GM18868 (cell line): ENCODE measurements around the gene KRTDAP.

ENCODE experiments used
- ATAC-seq: cut with Tn5 transposase; IDR thresholded peaks from one replicate; pipeline ENCODE4 v1.9.1; 2021; ENCODE audit warnings: mild to moderate bottlenecking, moderate library complexity; ENCODE audit not compliant: unreplicated experiment

KRTDAP gene

DNA sequence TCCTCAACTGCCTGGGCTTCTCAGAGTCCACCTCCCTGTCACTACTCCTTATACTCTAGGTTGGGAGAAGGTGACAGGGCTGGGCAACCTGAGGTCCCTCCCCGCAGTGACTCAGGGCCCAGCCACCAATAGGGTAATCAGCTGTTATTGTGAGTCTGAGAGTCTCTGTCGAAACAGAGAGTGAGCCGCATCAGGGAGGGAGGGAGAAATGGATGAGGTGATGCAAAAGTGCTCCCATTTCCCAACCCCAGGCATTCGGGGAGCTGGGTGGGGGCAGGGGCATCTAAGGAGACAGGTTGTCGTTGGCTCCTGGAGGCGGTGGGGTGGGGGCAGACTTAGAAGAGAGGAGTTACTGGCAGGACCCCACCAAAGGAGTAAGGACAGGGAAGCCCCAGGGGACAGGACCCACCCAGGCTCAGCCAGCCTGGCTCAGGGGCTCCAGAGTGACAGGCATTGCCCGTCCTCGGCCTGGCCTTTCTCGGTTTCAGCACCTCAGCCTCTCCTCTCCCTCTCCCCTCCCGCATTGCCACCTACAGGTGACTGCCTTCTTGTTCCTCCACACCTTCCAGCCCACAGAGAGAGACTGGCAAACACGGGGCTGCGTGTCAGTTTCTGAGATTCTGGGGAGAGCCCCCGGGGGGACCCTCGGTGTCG is 23.5 kb upstream of the KRTDAP start, which contains the start of gene DMKN:
DMKN (minus strand) TSS at position 22 of the 654 bp plus-strand sequence. CDS start 174 bp downstream, outside the sequence.
- no peak for ATAC-seq

GRCh38 chr19:35512831-35513627 is 22.8 kb upstream of the KRTDAP start:
- no peak for ATAC-seq

- no peak for ATAC-seq
Observed at GRCh38 chr19:35511337-35511736, 21.1 kb upstream of the KRTDAP start.

GRCh38 chr19:35510626-35510964 is 20.3 kb upstream of the KRTDAP start:
- no peak for ATAC-seq

DNA sequence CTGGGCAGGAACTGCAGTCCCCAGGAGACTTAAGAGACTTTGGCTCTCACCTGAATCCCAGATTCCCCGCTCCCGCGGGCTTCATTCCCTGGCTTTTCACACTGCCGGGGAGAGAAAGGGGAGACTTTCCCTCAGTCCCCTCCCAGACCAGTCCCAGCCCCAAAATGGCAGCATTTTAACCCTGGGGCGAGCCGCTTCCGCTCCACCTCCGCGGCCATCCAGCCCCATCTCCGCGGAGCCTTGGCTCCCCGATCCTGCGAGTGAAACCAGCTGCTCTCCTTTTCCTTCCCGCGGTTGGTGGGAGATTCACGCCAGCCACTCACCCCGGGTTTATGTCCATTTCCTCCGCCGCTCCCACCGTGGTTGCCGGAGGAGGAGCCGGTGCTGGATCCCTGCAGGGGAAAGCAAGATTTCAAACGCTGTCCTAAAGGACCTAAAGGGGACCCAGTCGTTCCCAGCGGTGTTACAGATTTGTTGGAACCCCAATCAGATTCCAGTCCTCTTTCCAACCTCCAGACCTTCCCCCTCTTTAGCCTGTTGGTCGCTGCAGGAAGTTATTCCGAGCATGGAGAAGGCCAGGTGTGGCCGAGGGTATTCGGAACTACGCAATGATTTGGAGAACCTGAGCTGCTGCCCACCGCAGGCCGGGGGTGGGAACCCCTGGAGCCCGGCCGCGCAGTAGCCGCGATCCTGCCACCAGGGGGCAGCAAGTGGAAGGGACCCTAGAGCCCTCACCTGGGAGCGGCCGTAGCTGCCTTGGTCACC is 19.8 kb upstream of the KRTDAP start:
- peak; percentile 52 for ATAC-seq

- peak; percentile 57 for ATAC-seq
Observed at GRCh38 chr19:35509018-35509652, 18.9 kb upstream of the KRTDAP start.

GRCh38 chr19:35508129-35508528 is 17.9 kb upstream of the KRTDAP start:
- no peak for ATAC-seq

DNA sequence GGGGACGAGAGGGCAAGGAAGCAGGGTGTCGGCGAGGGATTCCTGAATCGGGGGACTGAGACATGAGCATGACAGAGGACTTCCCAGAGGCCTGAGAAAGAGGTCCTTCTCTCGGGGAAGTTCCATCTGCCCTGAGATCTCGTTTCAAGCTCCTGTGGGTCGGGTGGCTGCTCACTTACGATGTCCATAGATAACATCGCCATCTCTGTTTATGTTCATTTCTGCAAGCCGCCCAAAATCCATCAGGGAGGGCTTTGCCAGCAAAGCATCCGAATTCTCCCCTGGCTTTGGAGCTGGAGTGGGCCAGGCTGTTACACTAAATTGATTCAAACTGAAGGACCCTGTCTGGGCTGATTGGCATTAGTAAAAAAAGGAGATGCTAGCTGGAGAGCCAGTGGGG is 17.3 kb upstream of the KRTDAP start:
- ATAC-seq = no peak

- ATAC-seq = no peak
Observed at GRCh38 chr19:35506011-35506410, 15.7 kb upstream of the KRTDAP start.

DNA sequence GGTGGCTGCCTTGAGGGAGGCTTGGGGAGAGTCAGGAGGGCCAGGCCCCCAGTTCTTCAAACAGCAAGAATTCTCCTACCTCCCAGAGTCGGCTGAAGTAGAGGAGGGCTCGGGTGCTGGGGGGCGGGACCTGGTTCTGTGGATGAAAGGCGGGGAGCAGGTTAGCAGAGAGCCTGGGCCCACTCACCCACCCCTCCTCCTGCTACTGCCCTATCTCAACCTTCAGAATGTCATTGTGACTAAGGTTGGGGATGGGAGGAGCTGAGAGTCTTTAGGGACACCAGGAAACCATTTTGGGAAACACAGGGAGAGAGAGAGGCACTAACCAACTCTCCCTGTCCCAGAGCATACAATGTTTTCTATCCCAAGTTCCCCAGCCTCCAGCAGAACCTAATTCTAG is 12.5 kb upstream of the KRTDAP start:
- ATAC-seq = no peak

DNA sequence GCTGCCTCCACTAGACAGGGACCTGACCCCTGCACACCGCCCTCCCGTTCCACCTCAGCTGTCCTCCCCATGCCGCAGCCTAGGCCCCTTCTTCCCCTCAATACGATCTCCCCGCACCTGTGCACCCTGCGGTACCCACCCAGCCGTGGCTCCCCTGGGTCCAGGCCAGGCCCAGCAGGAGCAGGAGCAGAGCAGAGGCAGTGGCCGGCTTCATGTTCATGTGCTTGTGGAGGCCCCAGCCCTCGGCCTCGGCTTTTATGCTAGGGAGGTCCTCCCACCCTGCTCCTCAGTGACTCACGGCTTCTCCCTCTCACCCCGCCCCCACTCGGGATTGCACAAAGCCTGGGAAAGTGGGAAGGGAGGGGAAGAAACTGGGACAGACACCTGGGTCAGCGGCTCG is 11.4 kb upstream of the KRTDAP start:
- no peak for ATAC-seq

GRCh38 chr19:35500611-35501010 is 10.3 kb upstream of the KRTDAP start:
- ATAC-seq = no peak

GRCh38 chr19:35498984-35499527 is 8.8 kb upstream of the KRTDAP start:
- no peak for ATAC-seq

DNA sequence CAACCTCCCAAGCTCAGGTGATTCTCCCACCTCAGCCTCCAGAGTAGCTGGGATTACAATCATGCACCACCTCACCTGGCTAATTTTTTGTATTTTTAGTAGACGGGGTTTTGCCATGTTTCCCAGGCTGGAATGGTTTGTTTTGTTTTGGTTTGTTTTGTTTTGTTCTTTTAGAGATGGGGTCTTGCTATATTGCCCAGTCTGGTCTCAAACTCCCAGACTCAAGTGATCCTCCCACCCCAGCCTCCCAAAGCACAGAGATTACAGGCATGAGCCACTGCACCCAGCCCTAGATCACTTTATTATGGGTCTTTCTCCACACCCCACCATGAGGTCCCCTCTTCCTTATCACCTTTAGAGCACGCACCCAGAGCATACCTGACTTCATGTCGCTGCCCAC is 8.0 kb upstream of the KRTDAP start:
- no peak for ATAC-seq

- no peak for ATAC-seq
Observed at GRCh38 chr19:35497406-35497805, 7.1 kb upstream of the KRTDAP start.

DNA sequence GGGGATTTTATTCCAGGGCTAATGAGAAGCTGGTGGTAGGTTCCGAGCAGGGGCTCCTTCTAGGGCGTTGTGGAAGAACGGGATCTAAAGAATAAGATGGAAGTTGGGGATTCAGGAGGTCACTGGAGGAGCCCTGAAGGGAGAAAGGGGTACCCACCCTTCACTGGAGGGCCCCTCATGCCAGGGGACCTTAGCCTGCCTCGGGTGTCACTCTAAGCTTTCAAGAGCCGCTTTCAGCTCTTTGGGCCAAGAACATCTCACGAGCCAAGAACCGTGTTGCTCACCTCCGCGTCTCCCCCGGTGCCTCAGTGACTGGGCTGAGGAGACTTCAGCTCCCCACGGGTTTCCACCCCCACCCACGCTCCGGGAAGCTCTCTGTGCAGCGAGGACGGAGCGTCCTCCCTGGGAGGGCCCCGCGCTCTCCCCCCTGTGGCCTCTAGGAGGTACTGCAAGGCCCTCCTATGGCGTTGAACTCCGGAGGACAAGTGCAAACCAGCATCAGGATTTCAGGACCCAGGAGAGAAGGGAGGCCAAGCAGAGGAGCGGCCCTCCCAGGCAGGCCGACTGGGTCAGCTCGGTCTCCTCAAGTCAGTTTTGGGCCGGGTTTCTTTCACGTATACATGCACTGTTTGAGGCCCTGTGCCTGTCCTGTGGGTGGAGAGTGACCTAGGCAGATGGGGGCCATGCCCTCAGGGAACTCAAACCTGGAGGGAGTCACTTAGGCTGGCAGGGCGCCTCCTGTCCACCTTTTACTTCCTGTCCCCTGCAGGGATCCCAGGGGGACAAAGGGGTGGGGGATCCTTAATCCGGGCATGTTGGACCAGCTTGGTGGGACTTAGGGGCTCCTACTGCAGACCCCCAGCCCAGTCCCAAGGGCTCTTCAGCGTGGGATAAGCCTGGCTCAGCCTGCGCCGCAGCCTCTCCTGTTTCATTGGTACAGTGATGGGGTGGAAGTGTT is 5.1 kb upstream of the KRTDAP start:
- no peak for ATAC-seq

- no peak for ATAC-seq
Observed at GRCh38 chr19:35493971-35494370, 3.7 kb upstream of the KRTDAP start.

DNA sequence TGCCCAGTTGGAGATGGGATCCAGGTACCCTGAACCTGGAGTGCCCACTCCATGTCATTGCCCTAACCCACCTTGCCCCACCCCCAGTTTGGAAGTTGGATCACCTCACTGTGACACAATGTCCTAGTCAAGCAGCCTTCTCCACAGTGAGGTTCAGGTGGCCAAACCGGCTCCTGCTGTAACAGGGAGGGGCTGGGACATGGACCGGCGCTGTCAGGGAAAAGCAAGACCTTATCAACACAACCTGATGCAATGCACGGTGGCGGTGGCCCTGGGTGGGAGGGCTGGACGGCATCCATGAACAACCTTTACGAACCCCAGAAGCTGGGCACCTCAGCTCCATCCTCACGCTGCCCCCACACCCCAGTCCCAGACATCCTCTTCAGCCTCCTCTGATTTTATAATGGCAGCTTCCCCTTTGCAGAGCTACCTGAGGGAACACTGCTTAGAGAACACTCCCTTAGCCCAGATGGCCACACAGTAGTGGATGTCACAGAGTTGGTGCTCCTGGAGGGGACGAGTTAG is 1.6 kb upstream of the KRTDAP start:
- ATAC-seq = no peak

DNA sequence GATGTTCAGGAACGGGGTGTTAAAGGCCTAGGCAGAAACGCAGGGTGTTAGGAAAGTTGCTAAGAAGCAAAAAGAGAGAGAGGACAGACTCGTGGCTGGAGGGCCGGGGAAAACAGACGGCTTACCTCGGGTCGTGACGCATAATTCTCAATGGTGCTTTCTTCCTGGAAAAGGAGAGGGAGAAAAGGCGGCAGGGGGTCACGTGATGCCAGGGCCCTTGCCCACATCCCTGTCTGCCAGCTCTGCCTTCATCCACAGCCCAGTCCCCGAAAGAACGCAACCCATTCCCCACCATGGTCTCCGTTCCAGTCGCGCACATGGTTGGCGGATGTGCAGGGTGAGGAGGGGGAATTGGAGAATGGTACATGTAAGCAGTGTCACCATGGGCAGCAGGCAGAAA is 1.6 kb downstream of the KRTDAP start:
- no peak for ATAC-seq
